ENCODE results near the gene RBM25. TPM values are rescaled to one million over a fixed set of nuclear protein-coding genes. Genes with fewer than 3 reads are reported as not detected.

Gene RBM25
- total and polyA plus RNA-seq, 7 experiments from 2014 or later, result 43.0 to 168 (median 130) TPM

DNA sequence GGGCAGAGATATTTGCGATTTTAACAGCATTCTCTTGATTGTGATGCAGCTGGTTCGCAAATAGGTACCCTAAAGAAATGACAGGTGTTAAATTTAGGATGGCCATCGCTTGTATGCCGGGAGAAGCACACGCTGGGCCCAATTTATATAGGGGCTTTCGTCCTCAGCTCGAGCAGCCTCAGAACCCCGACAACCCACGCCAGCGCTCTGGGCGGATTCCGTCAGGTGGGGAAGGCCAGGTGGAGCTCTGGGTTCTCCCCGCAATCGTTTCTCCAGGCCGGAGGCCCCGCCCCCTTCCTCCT is 77.7 kb downstream of the RBM25 start:
- H3K4me1 Mint-ChIP-seq, result peaks cover 15 to 35% (median 33%) of the 10 kb centered on the region in 7 donors
- Histone ChIP-seq H3K36me3 (ENCODE audit: control insufficient read depth in 2 of 3, insufficient read depth in 3 of 3, low read length in 3 of 3) (peaks cover 0 to 5% (median 0%) of the 10 kb centered on the region in 3 experiments), H3K9me3 (ENCODE audit: control insufficient read depth in 2 of 3, low read length in 3 of 3) (no peaks in the 10 kb centered on the region), H3K27me3 (ENCODE audit: control insufficient read depth in 2 of 2, insufficient read depth in 2 of 2, low read length in 2 of 2) (no peaks in the 10 kb centered on the region), H3K4me3 (ENCODE audit: low read length) (peak overlapping the region; percentile 93), H3K27ac (ENCODE audit: low read depth, low read length) (peak overlapping the region; percentile 98), H3K4me1 (ENCODE audit: control insufficient read depth in 2 of 2, insufficient read depth in 2 of 2, low read length in 2 of 2) (peaks cover 7 to 16% of the 10 kb centered on the region in 2 donors)
- DNase-seq (no peak), ATAC-seq (no peak)
- H3K36me3 Mint-ChIP-seq, result peaks cover 6 to 24% (median 14%) of the 10 kb centered on the region in 5 donors
- POLR2A ChIA-PET, result interaction anchor here (0.6 to 2.7 kb wide), 13 partner anchors 8 to 985 kb away, joined by 3 to 32 read pairs (median 4); partner anchors contain the start of genes NUMB, RBM25 and RIOX1
- no peaks in the 10 kb centered on the region for H3K27me3 Mint-ChIP-seq
- CTCF ChIA-PET, result no interaction called here
- peak overlapping the region; percentile 71 to 99 (median 96) for H3K27ac Mint-ChIP-seq
- intact Hi-C loops (cut with micrococcal nuclease), result loop anchor here (1.0 to 5.0 kb wide), 10 partner anchors 12 to 1357 kb away; partner anchors contain the start of genes DCAF4 (in 2 of the 2), NUMB (in 2 of the 2), RBM25 (in 2 of the 2) and ZFYVE1 (in 2 of the 2)
- H3K4me3 Mint-ChIP-seq, result peak overlapping the region; percentile 82 to 99 (median 91)
- H3K9me3 Mint-ChIP-seq, result peaks cover 0 to 19% (median 8%) of the 10 kb centered on the region in 11 donors

DNA sequence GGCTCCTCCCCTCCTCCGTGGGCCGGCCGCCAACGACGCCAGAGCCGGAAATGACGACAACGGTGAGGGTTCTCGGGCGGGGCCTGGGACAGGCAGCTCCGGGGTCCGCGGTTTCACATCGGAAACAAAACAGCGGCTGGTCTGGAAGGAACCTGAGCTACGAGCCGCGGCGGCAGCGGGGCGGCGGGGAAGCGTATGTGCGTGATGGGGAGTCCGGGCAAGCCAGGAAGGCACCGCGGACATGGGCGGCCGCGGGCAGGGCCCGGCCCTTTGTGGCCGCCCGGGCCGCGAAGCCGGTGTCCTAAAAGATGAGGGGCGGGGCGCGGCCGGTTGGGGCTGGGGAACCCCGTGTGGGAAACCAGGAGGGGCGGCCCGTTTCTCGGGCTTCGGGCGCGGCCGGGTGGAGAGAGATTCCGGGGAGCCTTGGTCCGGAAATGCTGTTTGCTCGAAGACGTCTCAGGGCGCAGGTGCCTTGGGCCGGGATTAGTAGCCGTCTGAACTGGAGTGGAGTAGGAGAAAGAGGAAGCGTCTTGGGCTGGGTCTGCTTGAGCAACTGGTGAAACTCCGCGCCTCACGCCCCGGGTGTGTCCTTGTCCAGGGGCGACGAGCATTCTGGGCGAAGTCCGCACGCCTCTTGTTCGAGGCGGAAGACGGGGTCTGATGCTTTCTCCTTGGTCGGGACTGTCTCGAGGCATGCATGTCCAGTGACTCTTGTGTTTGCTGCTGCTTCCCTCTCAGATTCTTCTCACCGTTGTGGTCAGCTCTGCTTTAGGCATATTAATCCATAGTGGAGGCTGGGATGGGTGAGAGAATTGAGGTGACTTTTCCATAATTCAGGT is 78.3 kb downstream of the RBM25 start, which contains the start of gene PSEN1:
Gene PSEN1, plus strand, starts transcription at position 121 of the 839 bp plus-strand sequence. CDS start 11,513 bp downstream, outside the sequence.
- POLR2A ChIA-PET, result interaction anchor here (0.6 to 2.7 kb wide), 14 partner anchors 8 to 354 kb away, joined by 3 to 32 read pairs (median 4); partner anchors contain the start of genes NUMB, RBM25 and RIOX1
- Mint-ChIP-seq H3K36me3 (peaks cover 8 to 26% (median 14%) of the 10 kb centered on the region in 5 donors), H3K4me3 (peak within 1 kb of the TSS; percentile 82 to 99 (median 91)), H3K9me3 (peaks cover 0 to 19% (median 8%) of the 10 kb centered on the region in 11 donors), H3K4me1 (peaks cover 17 to 39% (median 36%) of the 10 kb centered on the region in 7 donors), H3K27me3 (no peaks in the 10 kb centered on the region), H3K27ac (peak within 1 kb of the TSS; percentile 71 to 99 (median 96))
- ATAC-seq, result peak; percentile 96
- CTCF ChIA-PET, result no interaction called here
- H3K27ac ChIP-seq (ENCODE audit: low read depth, low read length), result peak within 1 kb of the TSS; percentile 98
- intact Hi-C loops (cut with micrococcal nuclease), result loop anchor here (1.0 to 5.0 kb wide), 10 partner anchors 12 to 1357 kb away; partner anchors contain the start of genes DCAF4 (in 2 of the 2), NUMB (in 2 of the 2), RBM25 (in 2 of the 2) and ZFYVE1 (in 2 of the 2)
- peaks cover 0 to 5% (median 0%) of the 10 kb centered on the region in 3 experiments for H3K36me3 ChIP-seq (ENCODE audit: control insufficient read depth in 2 of 3, insufficient read depth in 3 of 3, low read length in 3 of 3)
- no peaks in the 10 kb centered on the region for H3K9me3 ChIP-seq (ENCODE audit: control insufficient read depth in 2 of 3, low read length in 3 of 3)
- peak within 1 kb of the TSS; percentile 93 for H3K4me3 ChIP-seq (ENCODE audit: low read length)
- H3K4me1 ChIP-seq (ENCODE audit: control insufficient read depth in 2 of 2, insufficient read depth in 2 of 2, low read length in 2 of 2), result peaks cover 7 to 17% of the 10 kb centered on the region in 2 donors
- peak; percentile 97 to 100 (median 98) for DNase-seq
- no peaks in the 10 kb centered on the region for H3K27me3 ChIP-seq (ENCODE audit: control insufficient read depth in 2 of 2, insufficient read depth in 2 of 2, low read length in 2 of 2)

DNA sequence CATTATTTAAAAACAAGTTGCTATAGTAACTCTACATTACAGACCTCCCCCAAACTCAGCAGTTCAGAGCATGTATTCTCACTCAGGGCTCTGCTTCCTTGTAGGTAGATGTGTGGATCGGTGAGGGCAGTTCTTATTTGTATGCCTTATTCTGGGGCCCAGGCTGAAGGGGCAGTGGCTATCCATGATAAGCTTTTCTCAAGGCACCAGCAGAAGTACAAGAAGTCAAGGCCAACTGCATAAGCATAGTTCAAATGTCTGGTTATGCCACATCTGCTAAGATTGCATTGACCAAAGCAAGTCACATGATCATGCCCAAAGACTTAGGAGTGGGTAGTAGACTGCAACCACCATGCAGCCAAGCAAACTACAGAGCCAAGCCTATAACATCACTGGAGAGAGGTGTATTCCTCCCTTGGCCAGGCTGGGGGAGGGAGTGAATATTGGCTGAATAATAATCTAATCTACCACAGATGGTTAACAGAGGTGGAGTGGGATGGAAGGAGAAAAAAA is 82.5 kb downstream of the RBM25 start:
- Mint-ChIP-seq H3K9me3 (peaks cover 0 to 3% (median 0%) of the 10 kb centered on the region in 11 donors), H3K4me3 (peak overlapping the region in 2 of 10 donors; percentile 24), H3K4me1 (peaks cover 35 to 58% (median 53%) of the 10 kb centered on the region in 7 donors), H3K27me3 (no peaks in the 10 kb centered on the region), H3K36me3 (peaks cover 4 to 13% (median 4%) of the 10 kb centered on the region in 5 donors), H3K27ac (peak overlapping the region in 6 of 9 donors; percentile 11 to 79 (median 60))
- Histone ChIP-seq H3K4me3 (ENCODE audit: low read length) (no peak overlapping the region), H3K27ac (ENCODE audit: low read depth, low read length) (no peak overlapping the region), H3K27me3 (ENCODE audit: control insufficient read depth in 2 of 2, insufficient read depth in 2 of 2, low read length in 2 of 2) (no peaks in the 10 kb centered on the region), H3K4me1 (ENCODE audit: control insufficient read depth in 2 of 2, insufficient read depth in 2 of 2, low read length in 2 of 2) (peaks cover 4 to 15% of the 10 kb centered on the region in 2 donors), H3K36me3 (ENCODE audit: control insufficient read depth in 2 of 3, insufficient read depth in 3 of 3, low read length in 3 of 3) (peaks cover 0 to 5% (median 0%) of the 10 kb centered on the region in 3 experiments), H3K9me3 (ENCODE audit: control insufficient read depth in 2 of 3, low read length in 3 of 3) (no peaks in the 10 kb centered on the region)
- DNase-seq, result no peak
- ATAC-seq, result no peak
- ChIA-PET POLR2A (no interaction called here), CTCF (interaction anchor here (0.6 kb wide), 1 partner anchor 964 kb away, joined by 3 read pairs; no protein-coding TSS in a partner anchor)
- intact Hi-C loops (cut with micrococcal nuclease), result no loop called here

DNA sequence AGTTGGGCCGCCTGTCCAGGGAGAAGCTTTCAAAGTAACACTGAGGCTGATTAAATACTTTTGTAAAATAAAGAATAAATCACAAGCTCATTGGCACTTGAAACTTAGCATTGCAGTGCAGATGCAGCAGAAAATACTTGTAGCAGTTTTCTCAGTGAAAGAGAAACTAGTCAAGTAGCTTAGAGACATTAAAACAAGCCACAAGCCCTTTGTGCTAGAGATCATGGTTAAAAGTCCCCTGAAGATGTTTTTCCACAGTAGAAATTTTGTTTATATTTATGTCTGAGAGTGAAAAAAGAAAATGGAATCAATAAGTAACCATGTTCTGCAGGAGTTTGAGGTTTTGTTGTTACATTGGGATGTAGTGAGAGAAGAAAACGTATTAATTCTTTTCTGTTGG is 83.9 kb downstream of the RBM25 start:
- peak overlapping the region in 4 of 10 donors; percentile 16 to 46 (median 24) for H3K4me3 Mint-ChIP-seq
- H3K27ac Mint-ChIP-seq, result peak overlapping the region in 7 of 9 donors; percentile 26 to 86 (median 48)
- ChIA-PET POLR2A (no interaction called here), CTCF (no interaction called here)
- ATAC-seq (no peak), DNase-seq (no peak)
- intact Hi-C loops (cut with micrococcal nuclease), result no loop called here
- H3K4me1 ChIP-seq (ENCODE audit: control insufficient read depth in 2 of 2, insufficient read depth in 2 of 2, low read length in 2 of 2), result peaks cover 0 to 12% of the 10 kb centered on the region in 2 donors
- H3K9me3 ChIP-seq (ENCODE audit: control insufficient read depth in 2 of 3, low read length in 3 of 3), result no peaks in the 10 kb centered on the region
- peaks cover 34 to 58% (median 51%) of the 10 kb centered on the region in 7 donors for H3K4me1 Mint-ChIP-seq
- no peaks in the 10 kb centered on the region for H3K27me3 ChIP-seq (ENCODE audit: control insufficient read depth in 2 of 2, insufficient read depth in 2 of 2, low read length in 2 of 2)
- no peak overlapping the region for H3K4me3 ChIP-seq (ENCODE audit: low read length)
- H3K27me3 Mint-ChIP-seq, result no peaks in the 10 kb centered on the region
- H3K36me3 Mint-ChIP-seq, result peaks cover 0 to 11% (median 4%) of the 10 kb centered on the region in 5 donors
- no peaks in the 10 kb centered on the region for H3K36me3 ChIP-seq (ENCODE audit: control insufficient read depth in 2 of 3, insufficient read depth in 3 of 3, low read length in 3 of 3)
- no peak overlapping the region for H3K27ac ChIP-seq (ENCODE audit: low read depth, low read length)
- H3K9me3 Mint-ChIP-seq, result no peaks in the 10 kb centered on the region

DNA sequence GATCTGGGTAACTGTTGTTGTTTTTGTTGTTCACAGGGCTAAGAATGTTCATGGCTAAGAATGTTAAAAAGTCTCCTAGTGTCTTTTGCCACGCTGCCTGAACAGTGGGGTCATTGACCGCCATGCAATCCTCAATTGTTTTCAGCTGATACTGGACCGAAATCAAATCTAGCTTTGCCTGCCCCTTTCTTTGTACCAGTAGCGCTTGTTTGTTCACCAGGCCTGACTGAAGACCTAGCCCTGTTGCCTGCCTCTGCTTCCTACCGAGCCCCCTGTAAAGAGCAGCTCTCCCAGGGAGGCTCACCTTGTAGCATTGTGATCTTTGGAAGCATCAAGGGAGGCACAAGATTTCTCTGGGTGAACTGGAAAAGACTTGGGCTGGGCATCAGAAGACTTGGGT is 84.7 kb downstream of the RBM25 start:
- Mint-ChIP-seq H3K4me1 (peaks cover 28 to 52% (median 48%) of the 10 kb centered on the region in 7 donors), H3K4me3 (peak overlapping the region in 1 of 10 donors; percentile 19), H3K27me3 (no peaks in the 10 kb centered on the region), H3K36me3 (peaks cover 0 to 7% (median 6%) of the 10 kb centered on the region in 5 donors), H3K27ac (peak overlapping the region in 8 of 9 donors; percentile 3 to 86 (median 50)), H3K9me3 (no peaks in the 10 kb centered on the region)
- H3K36me3 ChIP-seq (ENCODE audit: control insufficient read depth in 2 of 3, insufficient read depth in 3 of 3, low read length in 3 of 3), result peaks cover 0 to 6% (median 0%) of the 10 kb centered on the region in 3 experiments
- POLR2A ChIA-PET, result no interaction called here
- DNase-seq (no peak), ATAC-seq (no peak)
- H3K9me3 ChIP-seq (ENCODE audit: control insufficient read depth in 2 of 3, low read length in 3 of 3), result no peaks in the 10 kb centered on the region
- no peak overlapping the region for H3K27ac ChIP-seq (ENCODE audit: low read depth, low read length)
- intact Hi-C loops (cut with micrococcal nuclease), result no loop called here
- no peaks in the 10 kb centered on the region for H3K27me3 ChIP-seq (ENCODE audit: control insufficient read depth in 2 of 2, insufficient read depth in 2 of 2, low read length in 2 of 2)
- H3K4me3 ChIP-seq (ENCODE audit: low read length), result no peak overlapping the region
- CTCF ChIA-PET, result no interaction called here
- H3K4me1 ChIP-seq (ENCODE audit: control insufficient read depth in 2 of 2, insufficient read depth in 2 of 2, low read length in 2 of 2), result peaks cover 0 to 7% of the 10 kb centered on the region in 2 donors

DNA sequence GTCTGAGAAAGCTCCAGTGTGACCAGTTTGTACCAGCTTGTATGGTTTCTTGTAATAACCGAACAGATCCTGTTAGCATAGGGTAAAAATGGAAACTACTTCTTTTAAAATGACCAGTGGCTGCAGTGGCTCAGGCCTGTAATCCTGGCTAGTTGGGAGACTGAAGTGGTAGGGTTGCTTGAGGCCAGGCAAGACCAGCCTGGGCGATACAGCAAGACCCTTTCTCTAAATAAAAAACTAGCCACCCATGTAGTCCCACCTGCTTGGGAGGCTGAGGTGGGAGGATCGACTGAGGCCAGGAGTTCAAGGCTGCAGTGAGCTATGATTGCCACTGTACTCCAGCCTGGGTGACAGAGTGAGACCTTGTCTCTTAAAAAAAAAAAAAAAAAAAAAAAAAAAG is 85.3 kb downstream of the RBM25 start:
- Histone ChIP-seq H3K4me3 (ENCODE audit: low read length) (no peak overlapping the region), H3K36me3 (ENCODE audit: control insufficient read depth in 2 of 3, insufficient read depth in 3 of 3, low read length in 3 of 3) (peaks cover 0 to 12% (median 5%) of the 10 kb centered on the region in 3 experiments), H3K27me3 (ENCODE audit: control insufficient read depth in 2 of 2, insufficient read depth in 2 of 2, low read length in 2 of 2) (no peaks in the 10 kb centered on the region), H3K9me3 (ENCODE audit: control insufficient read depth in 2 of 3, low read length in 3 of 3) (no peaks in the 10 kb centered on the region), H3K4me1 (ENCODE audit: control insufficient read depth in 2 of 2, insufficient read depth in 2 of 2, low read length in 2 of 2) (peaks cover 0 to 7% of the 10 kb centered on the region in 2 donors), H3K27ac (ENCODE audit: low read depth, low read length) (no peak overlapping the region)
- ATAC-seq, result no peak
- Mint-ChIP-seq H3K27ac (peak overlapping the region in 7 of 9 donors; percentile 3 to 69 (median 16)), H3K27me3 (no peaks in the 10 kb centered on the region), H3K36me3 (peaks cover 0 to 11% (median 7%) of the 10 kb centered on the region in 5 donors), H3K9me3 (no peaks in the 10 kb centered on the region), H3K4me3 (peak overlapping the region in 1 of 10 donors; percentile 9), H3K4me1 (peaks cover 28 to 52% (median 48%) of the 10 kb centered on the region in 7 donors)
- no peak for DNase-seq
- CTCF ChIA-PET, result no interaction called here
- intact Hi-C loops (cut with micrococcal nuclease), result no loop called here
- POLR2A ChIA-PET, result interaction anchor here (0.7 kb wide), 1 partner anchor 117 kb away, joined by 3 read pairs; the partner anchor contains the start of gene ZFYVE1

Data from naive thymus-derived CD4-positive, alpha-beta T cell (primary cell).